WTC11 (cell line): ENCODE results near the gene GAA. TPM values are rescaled to one million over a fixed set of nuclear protein-coding genes. Genes with fewer than 3 reads are reported as not detected.

Experiments used
- ATAC-seq: fragments of 200-7000 bp; cut with Tn5 transposase; 2 replicates; pipeline ENCODE4 v1.10.0; 2021; ENCODE audit warnings: mild to moderate bottlenecking, moderate library complexity
- CTCF ChIA-PET: fragments of 300-600 bp; sonication (Branson Sonifier 250); formaldehyde crosslinking; loops from one replicate; lab custom pipeline; 2021; ENCODE audit warnings: antibody characterized with exemption; lab: Charles Lee
- POLR2A ChIA-PET: fragments of 350-600 bp; sonication (Branson Sonifier 250); formaldehyde crosslinking; loops from one replicate; lab custom pipeline; 2021; ENCODE audit warnings: antibody characterized with exemption; lab: Charles Lee
- DNase-seq: peaks from one replicate; pipeline ENCODE4 v3.0.0; 2021; ENCODE audit warnings: low spot score
- H3K27ac Mint-ChIP-seq: 2 replicates; pipeline ENCODE4 v1.8.0; 2021; ENCODE audit warnings: mixed read lengths
- H3K27me3 Mint-ChIP-seq: 2 replicates; pipeline ENCODE4 v1.8.0; 2021; ENCODE audit warnings: low read depth, mild to moderate bottlenecking, moderate library complexity, mixed read lengths
- H3K36me3 Mint-ChIP-seq: 2 replicates; pipeline ENCODE4 v1.8.0; 2021; ENCODE audit warnings: mixed read lengths
- H3K4me1 Mint-ChIP-seq: 2 replicates; pipeline ENCODE4 v1.8.0; 2022; ENCODE audit warnings: mixed read lengths
- H3K4me3 Mint-ChIP-seq: 2 replicates; pipeline ENCODE4 v1.8.0; 2021; ENCODE audit warnings: mild to moderate bottlenecking, moderate library complexity, mixed read lengths
- H3K9me3 Mint-ChIP-seq: 2 replicates; pipeline ENCODE4 v1.8.0; 2021; ENCODE audit warnings: mixed read lengths
- CBFB ChIP-seq: sonication (generic); formaldehyde crosslinking; IDR thresholded peaks from 2 replicates; pipeline ENCODE4 v1.8.1; 2022; ENCODE audit warnings: mild to moderate bottlenecking, low read depth, missing genetic modification reagents
- CREM ChIP-seq: sonication (generic); formaldehyde crosslinking; IDR thresholded peaks from 2 replicates; pipeline ENCODE4 v1.8.1; 2022; ENCODE audit warnings: mild to moderate bottlenecking, missing genetic modification reagents, moderate library complexity
- GRHL2 ChIP-seq: fragments of 250-450 bp; sonication (Bioruptor Pico); IDR thresholded peaks from 2 replicates; pipeline ENCODE4 v1.8.0; 2022; ENCODE audit warnings: mild to moderate bottlenecking, moderate library complexity; ENCODE audit not compliant: insufficient replicate concordance, severe bottlenecking
- JUN ChIP-seq: sonication (generic); formaldehyde crosslinking; IDR thresholded peaks from 2 replicates; pipeline ENCODE4 v1.8.0; 2023; ENCODE audit warnings: mild to moderate bottlenecking, missing genetic modification reagents
- NFYB ChIP-seq: sonication (generic); formaldehyde crosslinking; conservative IDR thresholded peaks from 2 replicates; pipeline ENCODE4 v1.8.0; 2022; ENCODE audit warnings: low read depth, missing genetic modification reagents
- PRRX2 ChIP-seq: fragments of 250-450 bp; sonication (Bioruptor Pico); IDR thresholded peaks from 2 replicates; pipeline ENCODE4 v1.8.0; 2021; ENCODE audit warnings: mild to moderate bottlenecking
- RELA ChIP-seq: sonication (generic); formaldehyde crosslinking; IDR thresholded peaks from 2 replicates; pipeline ENCODE4 v1.8.1; 2022; ENCODE audit warnings: missing genetic modification reagents, mild to moderate bottlenecking, borderline replicate concordance
- SMAD4 ChIP-seq: sonication (generic); formaldehyde crosslinking; IDR thresholded peaks from 2 replicates; pipeline ENCODE4 v1.8.0; 2022; ENCODE audit warnings: mild to moderate bottlenecking, missing genetic modification reagents
- SOX15 ChIP-seq: fragments of 250-450 bp; sonication (Bioruptor Pico); IDR thresholded peaks from 2 replicates; pipeline ENCODE4 v1.9.0; 2021; ENCODE audit warnings: mild to moderate bottlenecking
- TEAD1 ChIP-seq: sonication (generic); formaldehyde crosslinking; IDR thresholded peaks from 2 replicates; pipeline ENCODE4 v1.8.0; 2022; ENCODE audit warnings: mild to moderate bottlenecking, missing genetic modification reagents
- TP53 ChIP-seq: sonication (generic); formaldehyde crosslinking; IDR thresholded peaks from 2 replicates; pipeline ENCODE4 v1.8.1; 2023; ENCODE audit warnings: mild to moderate bottlenecking, missing genetic modification reagents
- ZBTB21 ChIP-seq: sonication (generic); formaldehyde crosslinking; IDR thresholded peaks from 2 replicates; pipeline ENCODE4 v1.8.1; 2023; ENCODE audit warnings: mild to moderate bottlenecking, missing genetic modification reagents, borderline replicate concordance
- ZNF219 ChIP-seq: sonication (generic); formaldehyde crosslinking; IDR thresholded peaks from 2 replicates; pipeline ENCODE4 v1.8.0; 2023; ENCODE audit warnings: missing genetic modification reagents, mild to moderate bottlenecking, borderline replicate concordance
- ZNF317 ChIP-seq: sonication (generic); formaldehyde crosslinking; IDR thresholded peaks from 2 replicates; pipeline ENCODE4 v1.8.1; 2023; ENCODE audit warnings: low read depth, mild to moderate bottlenecking, moderate library complexity, missing genetic modification reagents, borderline replicate concordance
- ZNF416 ChIP-seq: fragments of 250-450 bp; sonication (Bioruptor Pico); IDR thresholded peaks from 2 replicates; pipeline ENCODE4 v1.9.0; 2021; ENCODE audit warnings: mild to moderate bottlenecking, inconsistent platforms
- total RNA-seq: library from RNA; stranded (reverse); gene quantifications from 3 replicates; pipeline ENCODE4 v1.2.3, GENCODE V29; 2021
- TF ChIP-seq, protein P1 (sequence below): sonication (generic); formaldehyde crosslinking; IDR thresholded peaks from 2 replicates; pipeline ENCODE4 v1.8.1; 2022; ENCODE audit warnings: mild to moderate bottlenecking, moderate library complexity, missing genetic modification reagents
- TF ChIP-seq, protein P2 (sequence below): sonication (generic); formaldehyde crosslinking; IDR thresholded peaks from 2 replicates; pipeline ENCODE4 v1.8.0; 2023; ENCODE audit warnings: missing genetic modification reagents, mild to moderate bottlenecking, borderline replicate concordance
- TF ChIP-seq, protein P3 (sequence below): sonication (generic); formaldehyde crosslinking; IDR thresholded peaks from 2 replicates; pipeline ENCODE4 v1.8.1; 2023; ENCODE audit warnings: mild to moderate bottlenecking, missing genetic modification reagents, borderline replicate concordance
- TF ChIP-seq, protein P4 (sequence below): fragments of 250-450 bp; sonication (Bioruptor Pico); IDR thresholded peaks from 2 replicates; pipeline ENCODE4 v1.9.0; 2021; ENCODE audit warnings: mild to moderate bottlenecking
- TF ChIP-seq, protein P5 (sequence below): sonication (generic); formaldehyde crosslinking; IDR thresholded peaks from 2 replicates; pipeline ENCODE4 v1.8.1; 2023; ENCODE audit warnings: mild to moderate bottlenecking, missing genetic modification reagents

GAA gene
- total RNA-seq, 1 experiment from 2014 or later, result 91.6 TPM

DNA sequence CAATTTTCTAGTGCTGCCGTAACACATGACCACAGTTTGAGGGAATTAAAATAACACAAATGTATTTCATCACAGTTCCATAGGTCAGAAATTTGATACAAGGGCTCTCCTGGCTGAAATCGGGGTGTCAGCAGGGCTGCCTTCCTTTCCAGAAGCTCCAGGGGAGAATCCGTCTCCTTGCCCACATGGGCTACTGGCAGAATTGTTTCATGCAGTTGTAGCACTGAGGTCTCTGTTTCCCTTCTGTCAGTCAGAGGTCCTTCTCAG, 25.0 kb downstream of the GAA start:
- DNase-seq, result no peak
- POLR2A ChIA-PET, result no interaction called here
- Mint-ChIP-seq H3K27me3 (no peaks in the 10 kb centered on the region), H3K4me1 (peaks cover 23% of the 10 kb centered on the region), H3K27ac (no peak overlapping the region), H3K4me3 (no peak overlapping the region), H3K9me3 (no peaks in the 10 kb centered on the region), H3K36me3 (no peaks in the 10 kb centered on the region)
- CTCF ChIA-PET, result interaction anchor here (0.6 to 3.6 kb wide), 2 partner anchors 25 to 120 kb away, joined by 3 to 28 read pairs; partner anchors contain the start of gene GAA
- no peak for TF ChIP-seq TP53
- TF ChIP-seq TEAD1, result no peak
- TF ChIP-seq, protein P1, sequence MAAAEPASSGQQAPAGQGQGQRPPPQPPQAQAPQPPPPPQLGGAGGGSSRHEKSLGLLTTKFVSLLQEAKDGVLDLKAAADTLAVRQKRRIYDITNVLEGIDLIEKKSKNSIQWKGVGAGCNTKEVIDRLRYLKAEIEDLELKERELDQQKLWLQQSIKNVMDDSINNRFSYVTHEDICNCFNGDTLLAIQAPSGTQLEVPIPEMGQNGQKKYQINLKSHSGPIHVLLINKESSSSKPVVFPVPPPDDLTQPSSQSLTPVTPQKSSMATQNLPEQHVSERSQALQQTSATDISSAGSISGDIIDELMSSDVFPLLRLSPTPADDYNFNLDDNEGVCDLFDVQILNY, result no peak
- TF ChIP-seq, protein P2, sequence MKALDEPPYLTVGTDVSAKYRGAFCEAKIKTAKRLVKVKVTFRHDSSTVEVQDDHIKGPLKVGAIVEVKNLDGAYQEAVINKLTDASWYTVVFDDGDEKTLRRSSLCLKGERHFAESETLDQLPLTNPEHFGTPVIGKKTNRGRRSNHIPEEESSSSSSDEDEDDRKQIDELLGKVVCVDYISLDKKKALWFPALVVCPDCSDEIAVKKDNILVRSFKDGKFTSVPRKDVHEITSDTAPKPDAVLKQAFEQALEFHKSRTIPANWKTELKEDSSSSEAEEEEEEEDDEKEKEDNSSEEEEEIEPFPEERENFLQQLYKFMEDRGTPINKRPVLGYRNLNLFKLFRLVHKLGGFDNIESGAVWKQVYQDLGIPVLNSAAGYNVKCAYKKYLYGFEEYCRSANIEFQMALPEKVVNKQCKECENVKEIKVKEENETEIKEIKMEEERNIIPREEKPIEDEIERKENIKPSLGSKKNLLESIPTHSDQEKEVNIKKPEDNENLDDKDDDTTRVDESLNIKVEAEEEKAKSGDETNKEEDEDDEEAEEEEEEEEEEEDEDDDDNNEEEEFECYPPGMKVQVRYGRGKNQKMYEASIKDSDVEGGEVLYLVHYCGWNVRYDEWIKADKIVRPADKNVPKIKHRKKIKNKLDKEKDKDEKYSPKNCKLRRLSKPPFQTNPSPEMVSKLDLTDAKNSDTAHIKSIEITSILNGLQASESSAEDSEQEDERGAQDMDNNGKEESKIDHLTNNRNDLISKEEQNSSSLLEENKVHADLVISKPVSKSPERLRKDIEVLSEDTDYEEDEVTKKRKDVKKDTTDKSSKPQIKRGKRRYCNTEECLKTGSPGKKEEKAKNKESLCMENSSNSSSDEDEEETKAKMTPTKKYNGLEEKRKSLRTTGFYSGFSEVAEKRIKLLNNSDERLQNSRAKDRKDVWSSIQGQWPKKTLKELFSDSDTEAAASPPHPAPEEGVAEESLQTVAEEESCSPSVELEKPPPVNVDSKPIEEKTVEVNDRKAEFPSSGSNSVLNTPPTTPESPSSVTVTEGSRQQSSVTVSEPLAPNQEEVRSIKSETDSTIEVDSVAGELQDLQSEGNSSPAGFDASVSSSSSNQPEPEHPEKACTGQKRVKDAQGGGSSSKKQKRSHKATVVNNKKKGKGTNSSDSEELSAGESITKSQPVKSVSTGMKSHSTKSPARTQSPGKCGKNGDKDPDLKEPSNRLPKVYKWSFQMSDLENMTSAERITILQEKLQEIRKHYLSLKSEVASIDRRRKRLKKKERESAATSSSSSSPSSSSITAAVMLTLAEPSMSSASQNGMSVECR (CRISPR knock-in tag), result no peak
- no peak for TF ChIP-seq PRRX2 (CRISPR knock-in tag)
- TF ChIP-seq, protein P3, sequence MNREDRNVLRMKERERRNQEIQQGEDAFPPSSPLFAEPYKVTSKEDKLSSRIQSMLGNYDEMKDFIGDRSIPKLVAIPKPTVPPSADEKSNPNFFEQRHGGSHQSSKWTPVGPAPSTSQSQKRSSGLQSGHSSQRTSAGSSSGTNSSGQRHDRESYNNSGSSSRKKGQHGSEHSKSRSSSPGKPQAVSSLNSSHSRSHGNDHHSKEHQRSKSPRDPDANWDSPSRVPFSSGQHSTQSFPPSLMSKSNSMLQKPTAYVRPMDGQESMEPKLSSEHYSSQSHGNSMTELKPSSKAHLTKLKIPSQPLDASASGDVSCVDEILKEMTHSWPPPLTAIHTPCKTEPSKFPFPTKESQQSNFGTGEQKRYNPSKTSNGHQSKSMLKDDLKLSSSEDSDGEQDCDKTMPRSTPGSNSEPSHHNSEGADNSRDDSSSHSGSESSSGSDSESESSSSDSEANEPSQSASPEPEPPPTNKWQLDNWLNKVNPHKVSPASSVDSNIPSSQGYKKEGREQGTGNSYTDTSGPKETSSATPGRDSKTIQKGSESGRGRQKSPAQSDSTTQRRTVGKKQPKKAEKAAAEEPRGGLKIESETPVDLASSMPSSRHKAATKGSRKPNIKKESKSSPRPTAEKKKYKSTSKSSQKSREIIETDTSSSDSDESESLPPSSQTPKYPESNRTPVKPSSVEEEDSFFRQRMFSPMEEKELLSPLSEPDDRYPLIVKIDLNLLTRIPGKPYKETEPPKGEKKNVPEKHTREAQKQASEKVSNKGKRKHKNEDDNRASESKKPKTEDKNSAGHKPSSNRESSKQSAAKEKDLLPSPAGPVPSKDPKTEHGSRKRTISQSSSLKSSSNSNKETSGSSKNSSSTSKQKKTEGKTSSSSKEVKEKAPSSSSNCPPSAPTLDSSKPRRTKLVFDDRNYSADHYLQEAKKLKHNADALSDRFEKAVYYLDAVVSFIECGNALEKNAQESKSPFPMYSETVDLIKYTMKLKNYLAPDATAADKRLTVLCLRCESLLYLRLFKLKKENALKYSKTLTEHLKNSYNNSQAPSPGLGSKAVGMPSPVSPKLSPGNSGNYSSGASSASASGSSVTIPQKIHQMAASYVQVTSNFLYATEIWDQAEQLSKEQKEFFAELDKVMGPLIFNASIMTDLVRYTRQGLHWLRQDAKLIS (CRISPR knock-in tag), result no peak
- no peak for TF ChIP-seq RELA (CRISPR knock-in tag)
- TF ChIP-seq ZBTB21 (CRISPR knock-in tag), result no peak
- TF ChIP-seq, protein P4, sequence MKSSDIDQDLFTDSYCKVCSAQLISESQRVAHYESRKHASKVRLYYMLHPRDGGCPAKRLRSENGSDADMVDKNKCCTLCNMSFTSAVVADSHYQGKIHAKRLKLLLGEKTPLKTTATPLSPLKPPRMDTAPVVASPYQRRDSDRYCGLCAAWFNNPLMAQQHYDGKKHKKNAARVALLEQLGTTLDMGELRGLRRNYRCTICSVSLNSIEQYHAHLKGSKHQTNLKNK (CRISPR knock-in tag), result no peak
- no peak for ATAC-seq

DNA sequence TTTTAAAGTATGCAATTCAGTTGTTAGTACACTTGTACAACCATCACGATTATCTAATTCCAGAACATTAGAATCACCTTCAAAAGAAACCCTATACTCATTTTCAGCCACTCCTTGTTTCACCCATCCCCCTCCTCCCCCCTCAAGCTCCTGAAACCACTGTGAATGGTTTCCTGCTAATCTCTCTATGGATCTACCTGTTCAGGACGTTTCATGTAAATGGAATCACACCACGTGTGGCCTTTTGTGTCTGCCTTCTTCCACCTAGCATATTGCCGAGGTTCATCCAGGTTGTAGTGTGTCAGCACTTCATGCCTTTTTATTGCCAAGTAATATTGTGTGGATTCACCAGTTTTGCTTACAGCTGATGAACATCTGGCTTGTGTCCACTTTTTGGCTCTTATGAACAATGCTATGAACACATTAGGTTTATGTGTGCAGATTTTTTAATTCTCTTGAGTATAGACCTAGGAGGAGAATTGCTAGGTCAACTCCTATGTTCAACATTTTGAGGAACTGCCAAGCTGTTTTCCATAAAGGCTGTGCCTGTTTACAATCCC, 27.7 kb downstream of the GAA start:
- H3K9me3 Mint-ChIP-seq, result no peaks in the 10 kb centered on the region
- peaks cover 17% of the 10 kb centered on the region for H3K4me1 Mint-ChIP-seq
- DNase-seq (no peak), ATAC-seq (no peak)
- no peak overlapping the region; the same call in 1 of the 2 replicates for H3K27ac Mint-ChIP-seq
- ChIA-PET POLR2A (no interaction called here), CTCF (interaction anchor here (0.6 to 3.6 kb wide), 3 partner anchors 28 to 248 kb away, joined by 3 to 28 read pairs (median 5); partner anchors contain the start of gene GAA)
- no peaks in the 10 kb centered on the region for H3K27me3 Mint-ChIP-seq
- H3K4me3 Mint-ChIP-seq, result no peak overlapping the region
- H3K36me3 Mint-ChIP-seq, result peaks cover 12% of the 10 kb centered on the region
- TF ChIP-seq JUN (CRISPR knock-in tag), result no peak
- no peak for TF ChIP-seq ZNF219 (CRISPR knock-in tag)
- no peak for TF ChIP-seq NFYB
- no peak for TF ChIP-seq SOX15 (CRISPR knock-in tag)
- no peak for TF ChIP-seq SMAD4 (CRISPR knock-in tag)
- TF ChIP-seq GRHL2, result no peak
- TF ChIP-seq RELA (CRISPR knock-in tag), result no peak
- TF ChIP-seq ZNF317 (CRISPR knock-in tag), result no peak
- TF ChIP-seq ZNF416 (CRISPR knock-in tag), result no peak
- no peak for TF ChIP-seq CREM (CRISPR knock-in tag)
- TF ChIP-seq CBFB (CRISPR knock-in tag), result no peak
- TF ChIP-seq, protein P5, sequence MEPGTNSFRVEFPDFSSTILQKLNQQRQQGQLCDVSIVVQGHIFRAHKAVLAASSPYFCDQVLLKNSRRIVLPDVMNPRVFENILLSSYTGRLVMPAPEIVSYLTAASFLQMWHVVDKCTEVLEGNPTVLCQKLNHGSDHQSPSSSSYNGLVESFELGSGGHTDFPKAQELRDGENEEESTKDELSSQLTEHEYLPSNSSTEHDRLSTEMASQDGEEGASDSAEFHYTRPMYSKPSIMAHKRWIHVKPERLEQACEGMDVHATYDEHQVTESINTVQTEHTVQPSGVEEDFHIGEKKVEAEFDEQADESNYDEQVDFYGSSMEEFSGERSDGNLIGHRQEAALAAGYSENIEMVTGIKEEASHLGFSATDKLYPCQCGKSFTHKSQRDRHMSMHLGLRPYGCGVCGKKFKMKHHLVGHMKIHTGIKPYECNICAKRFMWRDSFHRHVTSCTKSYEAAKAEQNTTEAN (CRISPR knock-in tag), result no peak
